ENCODE measurements around the gene ZBTB48. TPM values are rescaled to one million over a fixed set of nuclear protein-coding genes. Genes with fewer than 3 reads are reported as not detected.
"Not testable (repeated sequence)": the region's sequence is repeated elsewhere in the genome, so short reads cannot be mapped to it uniquely, and the experiment has no call there.

ZBTB48 gene
- total RNA-seq, 2 experiments from 2014 or later: 24.6 to 28.1 TPM

DNA sequence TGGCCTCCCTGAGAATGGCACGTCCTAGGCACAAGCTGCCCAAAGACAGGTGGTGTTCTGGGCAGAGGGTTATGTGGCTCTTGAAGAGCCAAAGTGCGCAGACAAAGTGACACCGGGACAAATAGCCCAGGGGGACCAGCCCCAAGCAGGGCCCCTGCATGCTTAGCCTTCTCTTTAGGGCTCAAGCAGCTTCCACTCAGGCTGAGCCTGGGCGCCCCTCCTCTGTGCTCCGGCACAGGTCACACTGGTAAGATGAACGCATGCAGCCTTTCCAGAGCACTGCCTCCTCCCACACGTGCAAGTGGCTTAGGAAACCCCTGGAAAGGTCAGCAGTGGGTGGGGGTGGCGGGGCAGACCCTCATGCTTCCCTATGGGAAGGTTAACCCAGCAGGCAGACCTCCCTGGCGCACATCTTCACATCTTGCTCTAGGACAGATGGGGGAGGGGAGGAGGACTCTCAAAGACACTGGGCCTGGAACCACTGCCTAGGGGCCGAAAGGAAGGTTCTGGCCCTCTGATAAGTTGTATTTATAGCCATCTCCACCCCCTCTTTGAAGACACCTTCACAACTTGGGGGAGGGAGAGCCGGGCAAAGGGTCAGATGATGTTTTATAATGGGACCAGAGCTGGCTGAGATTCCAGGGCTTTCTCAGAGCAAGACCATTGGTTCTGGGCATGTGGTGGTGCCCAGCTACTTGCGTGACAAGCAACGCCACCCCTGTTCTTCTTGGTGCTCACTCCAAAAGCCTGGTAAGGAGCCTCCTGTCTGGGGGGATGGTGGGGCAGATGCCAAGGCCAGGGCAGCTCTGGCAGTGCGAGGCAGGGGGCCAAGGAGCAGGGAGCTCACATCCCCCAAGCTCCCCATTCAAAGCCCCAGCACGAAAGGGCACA is 17.3 kb downstream of the ZBTB48 start:
- no peaks in the 10 kb centered on the region for H3K9me3 Mint-ChIP-seq
- ChIA-PET CTCF (interaction anchor here (0.7 kb wide), 1 partner anchor 15 kb away, joined by 4 read pairs; no protein-coding TSS in a partner anchor), POLR2A (no interaction called here)
- no peaks in the 10 kb centered on the region for H3K27me3 Mint-ChIP-seq
- peaks cover 31% of the 10 kb centered on the region for H3K4me1 Mint-ChIP-seq (ENCODE audit: low read depth)
- intact Hi-C loops (cut with micrococcal nuclease): no loop called here
- no peak for DNase-seq
- no peak overlapping the region for H3K4me3 Mint-ChIP-seq
- H3K36me3 Mint-ChIP-seq: peaks cover 52% of the 10 kb centered on the region
- no peak overlapping the region for H3K27ac Mint-ChIP-seq

- Mint-ChIP-seq H3K4me3 (no peak overlapping the region), H3K4me1 (ENCODE audit: low read depth) (peaks cover 31% of the 10 kb centered on the region), H3K36me3 (peaks cover 52% of the 10 kb centered on the region), H3K27ac (no peak overlapping the region), H3K27me3 (no peaks in the 10 kb centered on the region), H3K9me3 (no peaks in the 10 kb centered on the region)
- ChIA-PET CTCF (interaction anchor here (0.7 kb wide), 1 partner anchor 15 kb away, joined by 4 read pairs; no protein-coding TSS in a partner anchor), POLR2A (no interaction called here)
- DNase-seq: no peak
- intact Hi-C loops (cut with micrococcal nuclease): loop anchor here (2.0 kb wide), 1 partner anchor 15 kb away; the partner anchor contains the start of gene PHF13
Measured at GRCh38 chr1:6597777-6598131, 18.0 kb downstream of the ZBTB48 start.

DNA sequence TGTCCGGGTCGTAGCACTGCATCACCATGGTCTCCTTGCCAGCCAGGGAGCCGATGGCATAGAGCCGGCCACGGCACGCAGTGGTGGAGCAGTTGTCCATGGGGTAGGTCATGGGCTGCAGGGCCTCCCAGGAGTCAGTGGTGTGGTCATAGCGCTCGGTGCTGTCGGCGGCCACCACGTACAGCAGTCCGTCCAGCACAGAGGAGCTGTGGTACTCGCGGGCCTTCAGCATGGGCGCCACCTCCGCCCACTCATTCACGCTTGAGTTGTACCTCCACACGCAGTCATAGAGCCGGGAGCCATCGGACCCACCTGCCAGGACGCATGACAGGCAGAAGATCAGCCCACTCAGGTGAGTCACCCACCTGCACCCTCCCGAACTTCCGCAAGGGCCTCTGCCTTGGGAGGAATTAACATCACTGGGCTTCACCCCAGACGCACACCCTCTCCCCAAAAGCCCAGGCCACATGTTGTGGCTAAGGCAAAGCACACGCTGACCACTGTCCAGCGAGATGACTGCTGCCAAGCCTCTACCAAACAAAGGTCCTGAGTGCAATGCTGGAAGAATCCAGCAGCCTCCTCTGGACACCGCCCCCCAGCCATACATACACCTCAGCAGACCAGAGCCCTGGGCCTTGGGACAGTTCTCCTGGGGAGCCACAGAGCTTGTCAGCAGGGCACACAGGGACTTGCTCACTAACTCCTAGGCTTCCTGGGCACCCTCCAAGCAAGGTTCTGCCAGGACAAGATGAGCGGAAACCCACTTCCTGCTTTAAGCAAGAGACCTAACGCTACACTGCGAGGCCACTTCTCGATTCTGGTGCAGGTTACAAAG is 19.6 kb downstream of the ZBTB48 start:
- H3K27me3 Mint-ChIP-seq: no peaks in the 10 kb centered on the region
- ChIA-PET POLR2A (interaction anchor here (0.8 to 1.7 kb wide), 4 partner anchors 18 to 45 kb away, joined by 3 to 9 read pairs (median 4); partner anchors contain the start of genes NOL9, TAS1R1, THAP3 and ZBTB48), CTCF (interaction anchor here (0.8 to 3.1 kb wide), 7 partner anchors 18 to 49 kb away, joined by 3 to 20 read pairs (median 3); partner anchors contain the start of genes NOL9, TAS1R1 and ZBTB48)
- H3K27ac Mint-ChIP-seq: peak overlapping the region; percentile 95
- no peaks in the 10 kb centered on the region for H3K9me3 Mint-ChIP-seq
- peak; percentile 79 for DNase-seq
- H3K4me3 Mint-ChIP-seq: peak overlapping the region; percentile 91
- H3K36me3 Mint-ChIP-seq: peaks cover 47% of the 10 kb centered on the region
- H3K4me1 Mint-ChIP-seq (ENCODE audit: low read depth): peaks cover 39% of the 10 kb centered on the region
- intact Hi-C loops (cut with micrococcal nuclease): loop anchor here (2.0 kb wide), 1 partner anchor 13 kb away; the partner anchor contains the start of gene PHF13

DNA sequence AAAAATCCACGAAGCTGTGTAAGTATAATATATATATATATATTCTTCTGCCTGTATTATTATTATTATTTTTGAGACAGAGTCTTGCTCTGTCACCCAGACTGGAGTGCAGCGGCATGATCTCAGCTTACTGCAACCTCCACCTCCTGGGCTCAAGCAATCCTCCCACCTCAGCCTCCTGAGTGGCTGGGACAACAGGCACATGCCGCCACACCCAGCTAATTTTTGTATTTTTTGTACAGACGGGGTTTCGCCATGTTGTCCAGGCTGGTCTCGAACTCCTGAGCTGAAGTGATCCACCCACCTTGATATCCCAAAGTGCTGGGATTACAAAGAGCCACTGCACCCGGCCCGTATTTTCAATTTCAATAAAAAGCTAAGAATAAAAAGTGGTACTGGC is 20.2 kb downstream of the ZBTB48 start:
- peaks cover 45% of the 10 kb centered on the region for H3K36me3 Mint-ChIP-seq
- DNase-seq, H3K9me3 Mint-ChIP-seq, H3K27me3 Mint-ChIP-seq: not testable (repeated sequence)
- intact Hi-C loops (cut with micrococcal nuclease): loop anchor here (2.0 to 5.0 kb wide), 5 partner anchors 13 to 608 kb away; partner anchors contain the start of genes DNAJC11, NPHP4 and PHF13
- CTCF ChIA-PET: interaction anchor here (0.8 to 3.1 kb wide), 7 partner anchors 12 to 48 kb away, joined by 3 to 20 read pairs (median 3); partner anchors contain the start of genes NOL9, TAS1R1 and ZBTB48
- H3K4me1 Mint-ChIP-seq (ENCODE audit: low read depth): peaks cover 40% of the 10 kb centered on the region
- peak overlapping the region; percentile 91 for H3K4me3 Mint-ChIP-seq
- H3K27ac Mint-ChIP-seq: peak overlapping the region; percentile 95
- POLR2A ChIA-PET: interaction anchor here (0.9 to 2.0 kb wide), 5 partner anchors 16 to 46 kb away, joined by 3 to 9 read pairs (median 5); partner anchors contain the start of genes NOL9, THAP3 and ZBTB48

DNA sequence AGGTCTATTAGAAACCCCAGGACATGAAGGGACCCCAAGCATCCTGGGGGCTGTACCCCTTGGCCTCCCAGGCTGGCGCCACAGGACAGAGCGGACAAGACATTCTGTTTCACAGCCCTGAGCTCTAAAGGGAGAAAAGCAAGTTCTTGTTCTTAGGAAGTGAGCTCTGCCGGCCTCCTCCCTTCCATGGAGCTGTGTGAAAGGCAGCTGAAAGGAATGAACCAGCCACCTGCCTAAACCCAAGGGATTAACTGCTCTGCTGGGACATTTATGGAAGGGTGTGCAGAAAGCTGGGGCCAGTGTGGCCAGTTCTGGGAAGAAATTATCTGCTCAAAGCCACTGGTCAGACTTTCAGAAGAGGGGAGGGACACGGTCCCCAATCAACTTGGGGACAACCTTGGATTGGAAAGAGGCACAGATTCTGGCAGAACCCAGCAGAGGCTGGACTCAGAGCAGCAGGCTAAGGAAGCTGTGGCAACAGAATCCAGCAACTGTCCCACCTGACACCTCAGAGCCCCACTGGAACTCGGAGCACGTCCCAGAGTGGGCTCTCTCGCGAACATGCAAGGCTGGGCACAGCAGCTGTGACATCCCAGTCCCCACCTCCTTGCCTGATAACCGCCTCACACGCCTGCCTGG is 20.7 kb downstream of the ZBTB48 start:
- DNase-seq: no peak
- H3K4me3 Mint-ChIP-seq: peak overlapping the region; percentile 91
- H3K4me1 Mint-ChIP-seq (ENCODE audit: low read depth): peaks cover 40% of the 10 kb centered on the region
- intact Hi-C loops (cut with micrococcal nuclease): loop anchor here (1.0 to 5.0 kb wide), 8 partner anchors 21 to 608 kb away; partner anchors contain the start of genes CAMTA1, DNAJC11, NOL9 and NPHP4
- POLR2A ChIA-PET: interaction anchor here (0.6 to 2.7 kb wide), 6 partner anchors 16 to 47 kb away, joined by 3 to 9 read pairs (median 6); partner anchors contain the start of genes NOL9, THAP3 and ZBTB48
- H3K9me3 Mint-ChIP-seq: no peaks in the 10 kb centered on the region
- H3K27ac Mint-ChIP-seq: peak overlapping the region; percentile 95
- H3K27me3 Mint-ChIP-seq: no peaks in the 10 kb centered on the region
- CTCF ChIA-PET: interaction anchor here (0.6 to 3.1 kb wide), 9 partner anchors 9 to 48 kb away, joined by 3 to 20 read pairs (median 3); partner anchors contain the start of genes NOL9, TAS1R1 and ZBTB48
- H3K36me3 Mint-ChIP-seq: peaks cover 39% of the 10 kb centered on the region

DNA sequence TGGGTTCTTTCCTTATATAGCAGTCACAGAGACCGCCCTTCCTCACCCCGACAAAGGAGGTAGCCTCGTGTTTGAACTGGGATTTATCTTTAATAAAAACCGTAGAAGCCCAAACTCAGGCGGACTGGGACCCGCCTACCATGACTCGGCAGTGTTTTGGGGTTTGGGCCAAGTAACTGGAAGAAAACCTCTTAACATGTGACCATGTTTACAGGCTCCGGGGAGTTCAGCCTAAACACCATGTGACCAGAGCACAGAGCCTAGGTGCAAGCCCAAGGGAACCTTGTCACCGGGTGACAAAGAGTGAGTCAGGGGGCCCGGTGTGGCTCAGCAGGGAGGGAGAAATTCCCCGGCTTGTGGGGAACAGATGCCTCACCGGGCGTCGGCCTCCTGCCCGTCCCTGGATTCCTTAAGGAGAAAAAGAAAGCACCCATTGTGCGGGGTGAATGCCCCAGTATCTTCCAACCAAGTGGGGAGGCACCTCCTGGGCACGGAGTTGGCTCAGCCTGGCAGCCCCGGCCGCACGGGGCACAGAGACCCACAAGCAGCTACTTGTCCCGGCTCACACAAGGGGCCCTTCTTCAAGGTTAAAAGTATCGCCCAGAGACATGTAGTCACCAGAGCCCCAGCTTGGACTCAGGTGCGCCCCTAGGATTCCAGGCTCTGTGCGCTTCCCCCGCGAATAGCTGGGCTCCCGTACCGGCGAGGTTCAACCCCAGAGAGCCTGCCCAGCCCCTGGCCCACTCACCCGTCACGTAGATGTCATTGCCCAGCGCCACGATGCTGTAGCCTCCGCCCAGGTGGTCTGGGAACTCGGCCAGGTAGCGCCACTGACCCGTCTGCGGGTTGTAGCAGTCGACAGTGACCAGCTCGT is 21.5 kb downstream of the ZBTB48 start:
- POLR2A ChIA-PET: interaction anchor here (0.6 to 3.8 kb wide), 12 partner anchors 11 to 183 kb away, joined by 3 to 26 read pairs (median 4); partner anchors contain the start of genes NOL9, PHF13 and THAP3
- no peaks in the 10 kb centered on the region for H3K9me3 Mint-ChIP-seq

DNA sequence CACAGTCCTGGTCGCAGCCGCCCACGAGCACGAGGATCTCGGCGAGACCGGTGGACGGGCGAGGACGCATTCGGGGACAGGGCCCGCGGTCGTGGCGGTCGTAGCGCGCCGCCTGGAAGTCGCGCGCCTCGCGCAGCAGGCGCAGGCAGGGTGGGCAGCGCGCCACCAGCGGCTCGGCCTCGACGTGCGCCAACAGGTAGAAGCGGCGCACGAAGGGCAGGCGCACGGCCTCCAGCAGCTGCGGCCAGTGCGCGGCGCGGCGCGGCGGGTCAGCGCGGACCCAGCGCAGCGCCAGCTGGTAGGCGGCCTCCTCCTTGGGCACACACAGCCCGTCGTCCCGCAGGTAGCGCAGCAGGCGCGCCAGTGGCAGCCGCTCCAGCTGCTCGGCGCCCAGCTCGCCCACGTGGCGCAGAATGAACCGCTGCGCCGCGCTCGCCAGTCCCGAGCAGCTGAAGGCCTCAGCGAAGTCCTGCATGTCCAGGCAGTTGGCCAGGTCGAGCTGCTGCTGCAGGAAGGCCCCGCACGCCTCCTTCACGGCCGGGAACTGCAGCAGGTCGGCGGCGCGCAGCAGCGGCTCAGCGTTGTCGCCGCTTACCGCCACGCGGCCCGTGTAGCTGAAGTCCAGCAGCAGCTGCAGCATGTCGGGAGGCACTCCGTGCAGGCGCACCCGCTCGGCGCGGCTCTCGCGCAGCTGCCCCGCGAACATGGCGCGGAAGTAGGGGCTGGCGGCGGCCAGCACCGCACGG is 22.3 kb downstream of the ZBTB48 start:
- Mint-ChIP-seq H3K4me3 (peak overlapping the region; percentile 91), H3K27ac (peak overlapping the region; percentile 95), H3K9me3 (no peaks in the 10 kb centered on the region), H3K36me3 (peaks cover 31% of the 10 kb centered on the region), H3K27me3 (no peaks in the 10 kb centered on the region), H3K4me1 (ENCODE audit: low read depth) (peaks cover 26% of the 10 kb centered on the region)
- intact Hi-C loops (cut with micrococcal nuclease): loop anchor here (1.0 to 5.0 kb wide), 9 partner anchors 23 to 610 kb away; partner anchors contain the start of genes CAMTA1, DNAJC11, NOL9 and NPHP4
- ChIA-PET POLR2A (interaction anchor here (0.6 to 3.8 kb wide), 12 partner anchors 10 to 436 kb away, joined by 3 to 26 read pairs (median 6); partner anchors contain the start of genes DNAJC11, NOL9, PHF13 and THAP3), CTCF (interaction anchor here (0.6 to 3.1 kb wide), 8 partner anchors 10 to 376 kb away, joined by 3 to 20 read pairs (median 4); partner anchors contain the start of genes NOL9, PHF13 and TAS1R1)
- peak; percentile 43 for DNase-seq

More for the DNA sequence above, 21.5 kb downstream of the ZBTB48 start:
- peak overlapping the region; percentile 91 for H3K4me3 Mint-ChIP-seq
- peaks cover 34% of the 10 kb centered on the region for H3K36me3 Mint-ChIP-seq
- peak overlapping the region; percentile 95 for H3K27ac Mint-ChIP-seq
- peaks cover 32% of the 10 kb centered on the region for H3K4me1 Mint-ChIP-seq (ENCODE audit: low read depth)
- DNase-seq: peak; percentile 94
- CTCF ChIA-PET: interaction anchor here (0.6 to 3.1 kb wide), 10 partner anchors 8 to 115 kb away, joined by 3 to 20 read pairs (median 3); partner anchors contain the start of genes NOL9, PHF13 and TAS1R1
- no peaks in the 10 kb centered on the region for H3K27me3 Mint-ChIP-seq
- intact Hi-C loops (cut with micrococcal nuclease): loop anchor here (1.0 to 5.0 kb wide), 8 partner anchors 22 to 609 kb away; partner anchors contain the start of genes CAMTA1, DNAJC11, NOL9 and NPHP4

- Mint-ChIP-seq H3K27me3 (no peaks in the 10 kb centered on the region), H3K27ac (peak within 1 kb of the TSS; percentile 97), H3K4me1 (ENCODE audit: low read depth) (peaks cover 20% of the 10 kb centered on the region), H3K4me3 (peak within 1 kb of the TSS; percentile 91), H3K36me3 (peaks cover 27% of the 10 kb centered on the region), H3K9me3 (no peaks in the 10 kb centered on the region)
- intact Hi-C loops (cut with micrococcal nuclease): loop anchor here (1.0 to 5.0 kb wide), 6 partner anchors 11 to 610 kb away; partner anchors contain the start of genes DNAJC11, NPHP4 and PHF13
- DNase-seq: peak; percentile 93
- POLR2A ChIA-PET: interaction anchor here (0.6 to 3.8 kb wide), 10 partner anchors 10 to 435 kb away, joined by 3 to 26 read pairs (median 6); partner anchors contain the start of genes CAMTA1, DNAJC11, NOL9 and PHF13
- CTCF ChIA-PET: interaction anchor here (0.6 to 1.8 kb wide), 6 partner anchors 10 to 376 kb away, joined by 3 to 4 read pairs (median 4); partner anchors contain the start of gene PHF13
Measured at GRCh38 chr1:6602669-6603237, 23.0 kb downstream of the ZBTB48 start, which contains the start of gene KLHL21. TSS of gene KLHL21 (minus strand) at chr1:6602869. CDS start at chr1:6602817, 52 bp downstream.

Measured in activated CD4-positive, alpha-beta memory T cell treated with anti-CD3 and anti-CD28 coated beads for 36 hours (primary cell).